Mesothelial cell of epicardium (in vitro differentiated cells): Measurements from ENCODE around the gene TRMT13. TPM values are rescaled to one million over a fixed set of nuclear protein-coding genes. Genes with fewer than 3 reads are reported as not detected.

ENCODE experiments used
- DNase-seq, 2 experiments: peaks; one replicate each; pipeline ENCODE4 v3.0.0; 2021; ENCODE audit warnings: low spot score in 2 of 2; ENCODE audit not compliant: unreplicated experiment in 2 of 2
- H3K27ac Mint-ChIP-seq: 2 replicates; pipeline ENCODE4 v1.8.0; 2021; ENCODE audit warnings: mixed read lengths
- H3K27me3 Mint-ChIP-seq: 2 replicates; pipeline ENCODE4 v1.8.0; 2021; ENCODE audit warnings: low read depth, mixed read lengths
- H3K36me3 Mint-ChIP-seq: 2 replicates; pipeline ENCODE4 v1.8.0; 2021; ENCODE audit warnings: mixed read lengths
- H3K4me1 Mint-ChIP-seq: 2 replicates; pipeline ENCODE4 v1.8.0; 2021; ENCODE audit warnings: mixed read lengths
- H3K4me3 Mint-ChIP-seq: 2 replicates; pipeline ENCODE4 v1.8.0; 2021; ENCODE audit warnings: mild to moderate bottlenecking, moderate library complexity, mixed read lengths
- H3K9me3 Mint-ChIP-seq: 2 replicates; pipeline ENCODE4 v1.8.0; 2021; ENCODE audit warnings: mixed read lengths
- CTCF ChIP-seq: fragments of 200-600 bp; sonication (generic); IDR thresholded peaks from one replicate; pipeline ENCODE4 v1.5.0; 2021; ENCODE audit warnings: antibody characterized with exemption; ENCODE audit not compliant: unreplicated experiment
- total RNA-seq: library from RNA; stranded (reverse); gene quantifications from 3 replicates; pipeline ENCODE4 v1.2.1, GENCODE V29; 2021

Gene TRMT13
- total RNA-seq, 1 donor from 2014 or later = 24.7 TPM

DNA sequence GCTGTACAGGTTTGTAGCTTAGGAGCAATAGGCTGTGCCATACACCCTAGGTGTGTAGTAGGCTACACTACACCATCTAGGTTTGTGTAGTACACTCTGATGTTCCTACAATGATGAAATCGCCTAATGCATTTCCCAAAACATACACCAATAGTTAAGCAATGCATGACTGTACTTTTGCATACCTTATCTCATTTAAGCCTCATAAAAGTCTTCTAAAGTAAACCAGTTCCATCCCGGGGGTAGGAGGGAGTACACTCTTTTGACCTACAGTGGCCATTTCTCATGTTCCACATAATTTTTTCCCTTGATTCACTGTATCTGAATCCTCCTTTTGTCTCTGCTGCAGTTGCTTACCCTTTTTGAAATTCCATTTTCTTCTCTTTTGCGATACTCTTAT lies 12.2 kb downstream of the TRMT13 start:
- H3K36me3 Mint-ChIP-seq = peaks cover 38% of the 10 kb centered on the region
- TF ChIP-seq CTCF = no peak
- H3K9me3 Mint-ChIP-seq = no peaks in the 10 kb centered on the region
- no peaks in the 10 kb centered on the region for H3K4me1 Mint-ChIP-seq
- no peak overlapping the region for H3K4me3 Mint-ChIP-seq
- H3K27me3 Mint-ChIP-seq = no peaks in the 10 kb centered on the region
- H3K27ac Mint-ChIP-seq = no peak overlapping the region
- no peak for DNase-seq

- Mint-ChIP-seq H3K27ac (no peak overlapping the region), H3K36me3 (peaks cover 33% of the 10 kb centered on the region), H3K4me3 (no peak overlapping the region), H3K27me3 (no peaks in the 10 kb centered on the region), H3K9me3 (no peaks in the 10 kb centered on the region), H3K4me1 (no peaks in the 10 kb centered on the region)
- no peak for TF ChIP-seq CTCF
- DNase-seq = no peak
Observed at GRCh38 chr1:100146958-100147357, 14.0 kb downstream of the TRMT13 start.

GRCh38 chr1:100147875-100148274 lies 14.9 kb downstream of the TRMT13 start:
- peaks cover 27% of the 10 kb centered on the region for H3K36me3 Mint-ChIP-seq
- H3K4me3 Mint-ChIP-seq = no peak overlapping the region
- TF ChIP-seq CTCF = no peak
- H3K27me3 Mint-ChIP-seq = no peaks in the 10 kb centered on the region
- no peak overlapping the region for H3K27ac Mint-ChIP-seq
- DNase-seq = no peak
- no peaks in the 10 kb centered on the region for H3K9me3 Mint-ChIP-seq
- H3K4me1 Mint-ChIP-seq = no peaks in the 10 kb centered on the region

DNA sequence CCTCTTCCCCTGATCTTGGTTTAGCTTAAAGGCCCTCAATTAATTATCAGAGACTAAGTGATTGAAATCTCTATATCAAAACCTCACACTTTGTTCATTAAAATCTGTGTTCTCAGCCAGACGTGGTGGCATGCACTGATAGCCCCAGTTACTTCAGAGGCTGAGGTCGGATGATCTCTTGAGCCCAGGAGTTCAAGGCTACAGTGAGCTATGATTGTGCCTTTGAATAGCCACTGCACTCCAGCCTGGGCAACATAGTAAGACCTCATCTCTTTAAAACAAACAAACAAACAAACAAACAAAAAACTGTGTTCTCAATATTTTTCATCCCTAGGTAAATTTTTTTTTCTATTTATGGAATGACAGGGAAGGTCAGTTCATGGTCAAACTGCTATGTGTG lies 18.7 kb downstream of the TRMT13 start:
- no peaks in the 10 kb centered on the region for H3K9me3 Mint-ChIP-seq
- H3K4me1 Mint-ChIP-seq = no peaks in the 10 kb centered on the region
- no peak overlapping the region for H3K4me3 Mint-ChIP-seq
- peaks cover 11% of the 10 kb centered on the region for H3K36me3 Mint-ChIP-seq
- no peaks in the 10 kb centered on the region for H3K27me3 Mint-ChIP-seq
- no peak for DNase-seq
- TF ChIP-seq CTCF = no peak
- H3K27ac Mint-ChIP-seq = no peak overlapping the region

- no peak overlapping the region for H3K27ac Mint-ChIP-seq
- no peaks in the 10 kb centered on the region for H3K27me3 Mint-ChIP-seq
- peaks cover 10% of the 10 kb centered on the region for H3K36me3 Mint-ChIP-seq
- no peaks in the 10 kb centered on the region for H3K9me3 Mint-ChIP-seq
- H3K4me3 Mint-ChIP-seq = no peak overlapping the region
- no peak for TF ChIP-seq CTCF
- H3K4me1 Mint-ChIP-seq = no peaks in the 10 kb centered on the region
- DNase-seq = no peak
Observed at GRCh38 chr1:100152271-100152670, 19.3 kb downstream of the TRMT13 start.

GRCh38 chr1:100162881-100163280 lies 29.9 kb downstream of the TRMT13 start:
- Mint-ChIP-seq H3K9me3 (peaks cover 4% of the 10 kb centered on the region), H3K4me1 (no peaks in the 10 kb centered on the region), H3K27ac (no peak overlapping the region), H3K36me3 (no peaks in the 10 kb centered on the region), H3K27me3 (no peaks in the 10 kb centered on the region), H3K4me3 (no peak overlapping the region)
- DNase-seq = no peak
- no peak for TF ChIP-seq CTCF
